Left renal pelvis (tissue), 4 donors: ENCODE data around the gene KRTAP10-1. TPM values are rescaled to one million over a fixed set of nuclear protein-coding genes. Genes with fewer than 3 reads are reported as not detected.
"Not testable (repeated sequence)": the region's sequence is repeated elsewhere in the genome, so short reads cannot be mapped to it uniquely, and the experiment has no call there.

ENCODE experiments used
- DNase-seq, 4 donors: peaks; one replicate each; pipeline ENCODE4 v3.0.0-alpha.2; 2013; ENCODE audit warnings: low read depth in 4 of 4, low spot score in 3 of 4
- polyA plus RNA-seq, 4 donors: library from polyadenylated mRNA; unstranded; fragments of 120-200 nt; gene quantifications; one replicate each; pipeline ENCODE4 v1.2.1, GENCODE V29; 2013; ENCODE audit not compliant: insufficient read length in 4 of 4

KRTAP10-1 gene
- polyA plus RNA-seq, 4 donors = not detected

- DNase-seq = no peak
Measured at GRCh38 chr21:44571844-44572782, 32.1 kb upstream of the KRTAP10-1 start.

GRCh38 chr21:44571296-44571695, 31.3 kb upstream of the KRTAP10-1 start:
- no peak for DNase-seq

GRCh38 chr21:44569861-44570517, 30.0 kb upstream of the KRTAP10-1 start:
- no peak for DNase-seq

GRCh38 chr21:44568667-44569556, 28.9 kb upstream of the KRTAP10-1 start:
- no peak for DNase-seq

- no peak for DNase-seq
Measured at GRCh38 chr21:44568261-44568660, 28.3 kb upstream of the KRTAP10-1 start.

- no peak for DNase-seq
Measured at GRCh38 chr21:44567481-44568171, 27.6 kb upstream of the KRTAP10-1 start.

GRCh38 chr21:44566403-44566802, 26.4 kb upstream of the KRTAP10-1 start:
- DNase-seq = no peak

GRCh38 chr21:44564886-44565598, 25.0 kb upstream of the KRTAP10-1 start:
- no peak for DNase-seq

GRCh38 chr21:44564099-44564498, 24.1 kb upstream of the KRTAP10-1 start:
- DNase-seq = no peak

- no peak for DNase-seq
Measured at GRCh38 chr21:44558695-44559094, 18.7 kb upstream of the KRTAP10-1 start, which contains the start of gene KRTAP10-3. Gene KRTAP10-3, minus strand, starts transcription at chr21:44558795. Its CDS starts 80 bp downstream, at chr21:44558715.

GRCh38 chr21:44558329-44558675, 18.3 kb upstream of the KRTAP10-1 start:
- not testable (repeated sequence) for DNase-seq

GRCh38 chr21:44557491-44558328, 17.7 kb upstream of the KRTAP10-1 start:
- no peak for DNase-seq

GRCh38 chr21:44556879-44557278, 16.9 kb upstream of the KRTAP10-1 start:
- DNase-seq = no peak

GRCh38 chr21:44555200-44555875, 15.3 kb upstream of the KRTAP10-1 start:
- DNase-seq = no peak

- no peak for DNase-seq
Measured at GRCh38 chr21:44552681-44553080, 12.7 kb upstream of the KRTAP10-1 start.

- no peak for DNase-seq
Measured at GRCh38 chr21:44552136-44552535, 12.1 kb upstream of the KRTAP10-1 start.

GRCh38 chr21:44551340-44551961, 11.5 kb upstream of the KRTAP10-1 start, which contains the start of gene KRTAP10-2:
Gene KRTAP10-2, minus strand, starts transcription at chr21:44551505. Its CDS starts 47 bp downstream, at chr21:44551458.
- DNase-seq = no peak

- no peak for DNase-seq
Measured at GRCh38 chr21:44550807-44551206, 10.8 kb upstream of the KRTAP10-1 start.
